ENCODE data around the gene UGT1A9. TPM values are rescaled to one million over a fixed set of nuclear protein-coding genes. Genes with fewer than 3 reads are reported as not detected.

UGT1A9 gene
- total RNA-seq, 1 experiment from 2014 or later = not detected

DNA sequence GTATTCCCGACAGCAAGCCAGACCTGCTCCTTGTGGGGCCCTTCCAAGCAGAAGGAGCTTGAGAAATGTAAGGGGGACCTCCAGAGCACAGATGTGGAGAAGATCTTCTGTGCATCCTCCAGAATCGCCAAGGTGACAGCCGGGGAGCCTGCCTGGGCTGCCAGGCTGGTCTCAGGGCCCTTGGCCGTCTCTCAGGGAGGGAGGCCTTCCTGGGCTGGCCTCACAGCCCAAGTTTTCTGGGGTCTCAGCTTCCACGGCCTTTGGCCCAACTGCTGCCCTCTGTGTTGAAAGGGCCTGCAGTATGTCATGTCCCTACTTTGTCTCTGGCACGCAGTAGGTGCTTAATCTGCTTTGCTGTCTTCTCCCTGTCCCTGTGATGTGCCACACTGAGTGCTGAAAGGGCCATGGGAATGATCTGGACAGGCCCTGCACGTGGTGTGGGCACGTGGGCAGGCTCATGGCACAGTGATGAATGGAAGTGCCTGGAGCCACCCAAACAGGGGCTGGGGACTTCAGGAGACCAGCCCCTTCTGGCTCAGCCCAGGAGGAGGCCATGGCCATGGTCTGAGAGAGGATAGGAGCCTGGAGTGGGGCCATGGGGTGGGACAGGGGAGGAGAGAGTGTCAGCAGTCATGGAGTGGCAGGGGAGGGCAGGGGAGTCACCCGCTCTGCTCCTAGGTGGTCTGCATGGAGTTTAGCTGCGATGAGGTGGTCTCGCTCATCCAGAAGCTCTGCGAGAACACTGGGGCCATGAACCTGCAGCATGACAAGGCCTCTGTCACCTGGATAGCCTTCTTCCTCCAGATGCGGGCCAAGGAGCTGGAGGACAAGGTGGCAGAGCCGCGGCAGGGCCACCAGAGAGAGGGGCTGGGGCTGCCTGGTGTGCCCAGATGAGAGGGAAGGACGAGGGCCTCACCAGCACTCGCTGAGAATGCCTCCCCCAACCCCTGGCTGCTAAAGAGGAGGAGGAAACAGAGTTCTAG lies 147.2 kb downstream of the UGT1A9 start:
- no peak overlapping the region for H3K27ac ChIP-seq
- H3K4me3 ChIP-seq = no peak overlapping the region
- DNase-seq (ENCODE audit: low read depth in 1 of 2, low spot score in 2 of 2) = peak in 1 of 2 experiments; percentile 35
- no peaks in the 10 kb centered on the region for H3K27me3 ChIP-seq (replicated peaks)
- H3K9me3 ChIP-seq (replicated peaks) = no peaks in the 10 kb centered on the region; the same call in 1 of the 2 replicates
- no peaks in the 10 kb centered on the region for H3K36me3 ChIP-seq
- peaks cover 10% of the 10 kb centered on the region for H3K4me1 ChIP-seq (replicated peaks)

DNA sequence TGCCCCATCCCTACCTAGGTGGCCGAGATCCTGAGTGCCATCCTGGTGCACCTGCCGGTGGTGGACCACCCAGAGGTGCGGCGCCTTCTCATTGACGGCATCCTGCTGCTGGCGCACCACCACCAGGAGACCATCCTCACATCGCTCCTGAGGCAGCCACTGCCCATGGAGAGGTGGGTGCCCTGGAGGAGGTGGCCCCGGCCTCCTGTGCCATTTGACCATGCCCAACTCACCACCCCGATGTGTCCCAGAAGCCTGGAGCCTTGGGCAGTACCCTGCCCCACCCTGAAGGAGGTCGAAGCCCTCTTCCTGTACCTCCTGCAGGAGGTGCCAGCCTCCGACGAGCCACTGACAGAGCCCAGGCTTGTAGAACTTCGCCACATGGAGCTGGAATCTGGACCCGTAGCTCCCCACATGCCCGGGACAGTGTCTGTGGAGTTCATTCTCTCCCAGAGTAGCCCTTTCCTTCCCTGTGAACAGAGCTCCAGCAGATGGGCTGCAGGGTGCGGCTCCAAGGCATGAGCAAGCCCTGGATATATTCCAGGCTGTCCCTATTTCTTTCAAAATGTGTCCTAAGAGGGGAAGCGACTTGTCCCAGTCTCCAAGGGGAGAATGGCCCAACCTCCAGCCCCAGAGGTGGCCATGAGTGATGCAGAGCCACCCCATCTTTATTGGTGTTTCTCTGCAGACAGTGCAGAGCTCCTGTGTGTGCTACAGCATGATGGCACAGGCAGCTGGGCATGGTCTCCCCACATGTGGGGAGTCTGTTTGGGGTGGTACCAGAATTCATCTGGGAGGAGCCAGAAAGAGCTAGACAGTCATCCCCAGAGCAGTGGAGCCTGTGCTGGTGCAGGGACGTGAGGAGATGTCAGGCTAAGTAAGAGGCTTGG lies 148.4 kb downstream of the UGT1A9 start:
- DNase-seq (ENCODE audit: low read depth in 1 of 2, low spot score in 2 of 2) = peak in 1 of 2 experiments; percentile 38
- no peak overlapping the region for H3K4me3 ChIP-seq

DNA sequence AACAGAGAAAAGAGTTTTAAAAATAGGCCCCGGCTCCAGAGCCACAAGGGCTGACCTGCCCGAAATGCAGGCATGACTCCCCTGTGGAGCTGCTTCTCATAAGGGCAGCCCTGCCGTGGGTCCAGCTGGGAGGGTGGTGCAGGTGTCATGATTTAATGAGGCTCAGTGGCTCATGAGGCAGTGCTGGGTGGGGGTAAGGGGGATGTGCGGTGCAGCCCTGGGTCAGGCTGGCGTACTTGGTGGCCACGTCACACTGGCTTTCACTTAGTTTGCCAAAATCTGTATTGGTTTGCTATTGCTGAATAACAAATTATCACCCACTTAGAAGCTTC lies 149.0 kb downstream of the UGT1A9 start:
- DNase-seq (ENCODE audit: low read depth in 1 of 2, low spot score in 2 of 2) = no peak
- no peaks in the 10 kb centered on the region for H3K36me3 ChIP-seq
- H3K4me1 ChIP-seq (replicated peaks) = peaks cover 10% of the 10 kb centered on the region

More for the DNA sequence above, 148.4 kb downstream of the UGT1A9 start:
- Histone ChIP-seq H3K27me3 (replicated peaks) (no peaks in the 10 kb centered on the region), H3K4me1 (replicated peaks) (peaks cover 10% of the 10 kb centered on the region), H3K9me3 (replicated peaks) (no peaks in the 10 kb centered on the region; the same call in 1 of the 2 replicates), H3K27ac (no peak overlapping the region), H3K36me3 (no peaks in the 10 kb centered on the region)

DNA sequence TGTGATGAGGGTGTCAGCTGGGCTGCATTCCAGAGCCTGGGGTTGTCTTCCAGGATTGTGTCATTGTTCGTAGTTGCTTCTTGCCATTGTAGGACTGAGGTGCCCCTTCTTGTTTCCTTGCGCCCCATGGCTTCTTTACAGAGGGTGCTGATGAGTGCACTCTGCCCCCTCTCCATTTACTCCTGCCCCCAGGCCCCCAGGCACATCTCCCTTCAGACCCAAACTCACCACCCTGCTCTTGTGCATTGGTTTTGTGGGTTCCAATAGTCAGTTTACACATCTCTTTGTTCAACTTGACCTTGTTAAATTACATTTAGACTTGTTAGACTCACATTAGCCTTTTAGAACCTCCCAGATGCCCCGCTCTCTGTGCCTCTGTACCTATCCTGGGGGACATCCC lies 149.5 kb downstream of the UGT1A9 start:
- Histone ChIP-seq H3K4me3 (no peak overlapping the region), H3K27me3 (replicated peaks) (no peaks in the 10 kb centered on the region), H3K4me1 (replicated peaks) (peaks cover 9% of the 10 kb centered on the region), H3K27ac (no peak overlapping the region), H3K9me3 (replicated peaks) (no peaks in the 10 kb centered on the region; the same call in 1 of the 2 replicates), H3K36me3 (no peaks in the 10 kb centered on the region)
- DNase-seq (ENCODE audit: low read depth in 1 of 2, low spot score in 2 of 2) = no peak

More for the DNA sequence above, 149.0 kb downstream of the UGT1A9 start:
- Histone ChIP-seq H3K27ac (no peak overlapping the region), H3K4me3 (no peak overlapping the region), H3K9me3 (replicated peaks) (no peaks in the 10 kb centered on the region; the same call in 1 of the 2 replicates), H3K27me3 (replicated peaks) (no peaks in the 10 kb centered on the region)

DNA sequence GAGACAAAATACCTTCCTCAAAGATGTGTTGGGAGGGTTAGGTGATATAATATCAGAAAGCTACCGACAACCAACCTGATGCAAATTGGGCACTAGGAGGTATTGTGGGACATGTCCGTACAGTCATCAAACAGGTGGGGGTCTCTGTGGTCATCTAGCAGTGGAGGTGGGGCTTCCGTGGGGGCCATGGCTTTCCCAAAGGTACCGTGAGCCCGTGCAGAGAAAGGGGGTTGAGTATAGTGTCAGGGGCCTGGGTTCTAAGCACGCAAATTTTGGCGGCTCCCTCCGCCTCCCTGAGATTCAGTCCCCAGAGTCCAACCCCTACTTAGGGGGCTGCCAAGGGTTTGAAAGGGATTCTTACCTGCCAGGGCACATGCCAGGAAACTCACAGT lies 150.0 kb downstream of the UGT1A9 start:
- no peak for DNase-seq (ENCODE audit: low read depth in 1 of 2, low spot score in 2 of 2)
- H3K4me1 ChIP-seq (replicated peaks) = peaks cover 4% of the 10 kb centered on the region
- H3K4me3 ChIP-seq = no peak overlapping the region
- H3K27me3 ChIP-seq (replicated peaks) = no peaks in the 10 kb centered on the region
- no peaks in the 10 kb centered on the region for H3K36me3 ChIP-seq
- H3K9me3 ChIP-seq (replicated peaks) = no peaks in the 10 kb centered on the region; the same call in 1 of the 2 replicates
- H3K27ac ChIP-seq = no peak overlapping the region

DNA sequence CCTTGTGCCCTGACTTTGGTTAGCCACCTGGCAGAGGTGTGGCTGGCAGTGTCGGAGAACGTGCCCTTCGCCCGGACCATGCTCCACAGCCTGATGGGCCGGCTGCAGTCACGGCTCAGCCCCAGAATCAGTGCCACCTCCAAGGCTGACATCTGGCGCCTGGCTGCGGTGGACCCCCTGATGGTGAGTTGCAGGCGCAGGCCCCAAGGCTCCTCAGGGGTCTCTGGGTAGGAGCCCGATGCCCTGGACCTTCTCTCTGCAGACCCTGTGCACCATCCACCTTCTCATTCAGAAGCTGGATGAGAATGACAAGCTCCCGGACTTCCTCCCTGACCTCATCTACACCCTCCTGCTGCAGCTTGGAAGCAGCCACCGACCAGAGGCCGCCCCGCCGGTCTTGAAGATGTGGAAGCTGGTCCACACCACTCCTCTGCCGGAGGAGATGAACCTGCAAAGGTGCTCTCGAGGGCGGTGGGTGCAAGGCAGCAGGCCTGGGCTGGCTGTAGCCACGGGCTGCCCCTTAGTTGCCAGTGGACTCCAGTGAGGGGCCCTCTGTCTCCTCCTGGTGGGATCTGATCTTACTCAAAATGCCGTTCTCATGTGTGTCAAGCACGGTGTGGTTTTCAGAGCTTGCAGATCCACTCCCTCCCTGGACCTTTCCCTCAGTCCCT lies 150.5 kb downstream of the UGT1A9 start:
- no peaks in the 10 kb centered on the region for H3K4me1 ChIP-seq (replicated peaks)
- H3K36me3 ChIP-seq = no peaks in the 10 kb centered on the region
- H3K27me3 ChIP-seq (replicated peaks) = no peaks in the 10 kb centered on the region
- H3K4me3 ChIP-seq = no peak overlapping the region
- H3K9me3 ChIP-seq (replicated peaks) = no peaks in the 10 kb centered on the region; the same call in 1 of the 2 replicates
- no peak overlapping the region for H3K27ac ChIP-seq
- peak in 1 of 2 experiments; percentile 41 for DNase-seq (ENCODE audit: low read depth in 1 of 2, low spot score in 2 of 2)

Other genes with a start within 250 kb of the UGT1A9 start
- 25.4 and 38.0 TPM in 2 replicates for gene USP40, start 105.1 kb upstream of the UGT1A9 start, total RNA-seq (2014; rRNA removed; shearing (Covaris generic))
- gene UGT1A8, start 54.3 kb upstream of the UGT1A9 start, total RNA-seq (2014; rRNA removed; shearing (Covaris generic)) = not detected in 2 replicates
- gene UGT1A10, start 35.5 kb upstream of the UGT1A9 start, total RNA-seq (2014; rRNA removed; shearing (Covaris generic)) = not detected in 2 replicates
- not detected in 2 replicates for gene UGT1A7, start 10.0 kb downstream of the UGT1A9 start, total RNA-seq (2014; rRNA removed; shearing (Covaris generic))
- gene UGT1A6, start 21.0 kb downstream of the UGT1A9 start, total RNA-seq (2014; rRNA removed; shearing (Covaris generic)) = not detected in 2 replicates
- gene UGT1A5, start 41.0 kb downstream of the UGT1A9 start, total RNA-seq (2014; rRNA removed; shearing (Covaris generic)) = not detected in 2 replicates
- not detected in 2 replicates for gene UGT1A4, start 46.8 kb downstream of the UGT1A9 start, total RNA-seq (2014; rRNA removed; shearing (Covaris generic))
- gene UGT1A3, start 57.1 kb downstream of the UGT1A9 start, total RNA-seq (2014; rRNA removed; shearing (Covaris generic)) = not detected in 2 replicates
- not detected in 2 replicates for gene UGT1A1, start 88.4 kb downstream of the UGT1A9 start, total RNA-seq (2014; rRNA removed; shearing (Covaris generic))
- gene MROH2A, start 106.4 kb downstream of the UGT1A9 start, total RNA-seq (2014; rRNA removed; shearing (Covaris generic)) = not detected in 2 replicates
- 73.2 and 81.4 TPM in 2 replicates for gene HJURP, start 182.6 kb downstream of the UGT1A9 start, total RNA-seq (2014; rRNA removed; shearing (Covaris generic))
- gene TRPM8, start 245.5 kb downstream of the UGT1A9 start, total RNA-seq (2014; rRNA removed; shearing (Covaris generic)) = 0.03 TPM in 1 of 2 replicates, not detected in the other